IPS DF 6.9 (cell line): Measurements from ENCODE around the gene USP48.

Experiments used
- DNase-seq: peaks from one replicate; pipeline ENCODE4 v3.0.0-alpha.2; 2013; ENCODE audit warnings: low read depth, low spot score
- H3K27ac ChIP-seq: one replicate; pipeline ENCODE4 v1.5.1; 2013; ENCODE audit warnings: low read length, control low read depth
- H3K27me3 ChIP-seq: 2 replicates; pipeline ENCODE4 v1.6.1; 2013; ENCODE audit warnings: mild to moderate bottlenecking, low read length; ENCODE audit not compliant: control insufficient read depth, insufficient read depth
- H3K36me3 ChIP-seq: 2 replicates; pipeline ENCODE4 v1.6.1; 2013; ENCODE audit warnings: low read length; ENCODE audit not compliant: control insufficient read depth, insufficient read depth
- H3K4me1 ChIP-seq: 2 replicates; pipeline ENCODE4 v1.6.1; 2013; ENCODE audit warnings: low read length; ENCODE audit not compliant: control insufficient read depth, insufficient read depth
- H3K4me3 ChIP-seq: 2 replicates; pipeline ENCODE4 v1.5.1; 2013; ENCODE audit warnings: mild to moderate bottlenecking, low read length
- H3K9me3 ChIP-seq: 2 replicates; pipeline ENCODE4 v1.6.1; 2013; ENCODE audit warnings: low read length, inconsistent platforms; ENCODE audit not compliant: control insufficient read depth, insufficient read depth
- WGBS: extraction: QIAGEN DNeasy Blood & Tissue Kit; methylation state at CpG from one replicate; pipeline ENCODE4 v1.1.7; 2013; ENCODE audit warnings: mixed read lengths, missing lambda C conversion rate; ENCODE audit not compliant: insufficient read length, insufficient coverage; 5-methylcytosine and 5-hydroxymethylcytosine counted together

Gene USP48

GRCh38 chr1:21629971-21630370, 153.0 kb downstream of the USP48 start:
- Histone ChIP-seq H3K4me1 (peaks cover 3% of the 10 kb centered on the region; the same call in 1 of the 2 replicates), H3K4me3 (no peak overlapping the region), H3K27me3 (no peaks in the 10 kb centered on the region), H3K9me3 (no peaks in the 10 kb centered on the region), H3K27ac (no peak overlapping the region), H3K36me3 (no peaks in the 10 kb centered on the region)
- no CpG with 5 or more reads among the region's 4 CpGs for WGBS
- DNase-seq, result no peak

DNA sequence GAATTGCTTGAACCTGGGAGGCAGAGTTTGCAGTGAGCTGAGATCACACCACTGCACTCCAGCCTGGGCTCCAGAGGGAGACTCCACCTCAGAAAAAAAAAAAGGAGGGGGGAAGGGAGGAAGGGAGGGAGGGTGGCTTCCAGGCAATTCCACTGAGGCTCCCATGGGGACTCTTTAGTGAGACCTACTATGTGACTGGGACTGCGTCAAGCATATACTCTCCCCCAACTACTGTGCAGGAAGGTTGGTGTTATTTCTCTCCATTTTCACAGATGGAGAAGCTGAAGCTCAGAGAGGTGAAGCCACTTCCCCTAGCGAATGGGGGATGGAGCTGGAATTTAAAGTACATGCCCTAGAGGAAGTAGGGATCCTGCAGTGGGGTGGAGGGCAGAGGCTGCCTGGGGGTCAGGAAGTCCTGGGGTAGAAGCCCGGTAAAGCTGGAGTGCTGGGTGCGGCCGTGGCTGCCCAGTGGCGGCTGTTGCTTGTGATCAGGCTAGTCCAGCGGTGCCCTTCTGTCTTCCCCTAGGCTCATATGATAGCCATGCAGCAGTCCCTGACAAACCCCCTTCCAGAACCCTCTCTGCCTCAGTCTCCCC, 154.1 kb downstream of the USP48 start:
- Histone ChIP-seq H3K4me1 (peaks cover 3% of the 10 kb centered on the region; the same call in 1 of the 2 replicates), H3K9me3 (no peaks in the 10 kb centered on the region), H3K27ac (no peak overlapping the region), H3K4me3 (no peak overlapping the region), H3K27me3 (no peaks in the 10 kb centered on the region), H3K36me3 (no peaks in the 10 kb centered on the region)
- WGBS, result no CpG with 5 or more reads among the region's 7 CpGs
- DNase-seq, result no peak
